AG10803 (cell line): ENCODE results near the gene TJP1.
"Not testable (repeated sequence)": the region's sequence is repeated elsewhere in the genome, so short reads cannot be mapped to it uniquely, and the experiment has no call there.

Experiments used
- DNase-seq: peaks from one replicate; pipeline ENCODE4 v3.0.0; 2010; ENCODE audit warnings: low read depth
- H3K4me3 ChIP-seq: 2 replicates; pipeline ENCODE4 v1.5.1; 2011; ENCODE audit warnings: mild to moderate bottlenecking, low read length, control low read depth
- TF ChIP-seq, protein P1 (sequence below): conservative IDR thresholded peaks from 2 replicates; pipeline ENCODE4 v1.5.1; 2011; ENCODE audit warnings: mild to moderate bottlenecking, low read length, control low read depth, inconsistent platforms

The TJP1 gene

DNA sequence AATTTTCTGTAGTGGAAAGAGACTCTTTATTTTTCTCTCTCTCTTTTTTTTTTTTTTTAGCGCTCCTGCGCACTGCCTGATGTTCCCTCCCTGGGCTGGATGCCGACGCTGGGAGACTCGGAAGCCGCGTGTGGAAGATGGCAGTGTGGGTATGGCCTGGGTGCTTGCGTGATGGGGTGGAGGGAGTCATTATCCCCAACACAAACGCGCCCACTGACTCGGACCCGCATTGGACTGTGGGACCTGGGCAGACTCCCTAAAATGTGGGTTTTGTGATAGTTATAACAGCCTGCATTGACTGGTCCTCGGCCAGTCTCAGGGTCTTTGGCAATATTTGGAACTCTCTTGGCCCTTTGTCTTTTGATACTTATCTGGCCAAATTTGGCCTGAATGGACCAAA is 157.9 kb downstream of the TJP1 start:
- H3K4me3 ChIP-seq: no peak overlapping the region
- DNase-seq: no peak
- TF ChIP-seq, protein P1, sequence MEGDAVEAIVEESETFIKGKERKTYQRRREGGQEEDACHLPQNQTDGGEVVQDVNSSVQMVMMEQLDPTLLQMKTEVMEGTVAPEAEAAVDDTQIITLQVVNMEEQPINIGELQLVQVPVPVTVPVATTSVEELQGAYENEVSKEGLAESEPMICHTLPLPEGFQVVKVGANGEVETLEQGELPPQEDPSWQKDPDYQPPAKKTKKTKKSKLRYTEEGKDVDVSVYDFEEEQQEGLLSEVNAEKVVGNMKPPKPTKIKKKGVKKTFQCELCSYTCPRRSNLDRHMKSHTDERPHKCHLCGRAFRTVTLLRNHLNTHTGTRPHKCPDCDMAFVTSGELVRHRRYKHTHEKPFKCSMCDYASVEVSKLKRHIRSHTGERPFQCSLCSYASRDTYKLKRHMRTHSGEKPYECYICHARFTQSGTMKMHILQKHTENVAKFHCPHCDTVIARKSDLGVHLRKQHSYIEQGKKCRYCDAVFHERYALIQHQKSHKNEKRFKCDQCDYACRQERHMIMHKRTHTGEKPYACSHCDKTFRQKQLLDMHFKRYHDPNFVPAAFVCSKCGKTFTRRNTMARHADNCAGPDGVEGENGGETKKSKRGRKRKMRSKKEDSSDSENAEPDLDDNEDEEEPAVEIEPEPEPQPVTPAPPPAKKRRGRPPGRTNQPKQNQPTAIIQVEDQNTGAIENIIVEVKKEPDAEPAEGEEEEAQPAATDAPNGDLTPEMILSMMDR: no peak

DNA sequence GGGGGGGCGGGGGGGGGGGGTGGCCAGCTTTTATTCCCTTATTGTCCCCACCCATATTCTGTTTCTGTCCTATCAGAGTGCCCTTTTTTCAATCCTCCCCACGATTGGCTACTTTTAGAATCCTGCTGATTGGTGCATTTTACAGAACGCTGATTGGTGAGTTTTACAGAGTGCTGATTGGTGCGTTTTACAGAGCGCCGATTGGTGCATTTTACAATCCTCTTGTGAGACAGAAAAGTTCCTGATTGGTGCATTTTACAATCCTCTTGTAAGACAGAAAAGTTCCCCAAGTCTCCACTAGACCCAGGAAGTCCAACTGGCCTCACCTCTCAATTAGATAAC is 164.8 kb downstream of the TJP1 start:
- not testable (repeated sequence) for H3K4me3 ChIP-seq, DNase-seq

DNA sequence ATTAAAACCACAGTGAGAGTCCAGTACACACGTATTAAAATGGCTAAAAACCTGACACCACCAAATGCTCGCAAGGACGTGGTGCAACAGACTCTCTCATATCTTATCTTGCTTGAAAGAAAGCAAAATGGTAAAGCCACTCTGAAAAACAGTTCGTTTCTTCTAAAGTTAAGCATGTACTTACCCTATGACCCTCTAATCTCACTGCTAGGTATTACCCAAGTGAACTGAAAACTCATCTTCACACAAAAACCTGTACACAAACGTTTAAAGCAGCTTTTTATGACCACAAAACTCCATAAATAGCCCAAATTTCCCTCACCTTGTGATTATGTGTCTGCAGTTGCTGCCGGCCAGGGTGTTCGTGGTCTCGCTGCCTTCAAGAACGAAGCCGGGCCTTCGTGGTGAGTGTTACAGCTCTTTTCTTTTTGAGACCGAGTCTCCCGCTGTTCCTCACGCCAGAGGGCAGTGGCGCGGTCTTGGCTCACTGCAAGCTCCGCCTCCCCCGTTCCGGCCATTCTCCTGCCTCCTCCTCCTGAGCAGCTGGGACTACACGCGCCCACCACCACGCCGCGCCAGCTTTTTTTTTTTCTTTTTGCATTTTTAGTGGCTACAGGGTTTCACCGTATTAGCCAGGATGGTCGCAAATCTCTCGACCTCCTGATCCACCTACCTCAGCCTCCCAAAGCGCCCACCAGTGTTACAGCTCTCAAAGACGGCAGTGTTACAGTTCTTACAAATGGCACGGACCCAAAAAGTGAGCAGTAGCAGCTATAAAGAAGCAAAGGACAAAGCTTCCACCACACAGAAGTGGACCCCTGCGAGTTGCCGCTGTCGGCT is 165.4 kb downstream of the TJP1 start:
- H3K4me3 ChIP-seq: no peak overlapping the region
- no peak for DNase-seq

DNA sequence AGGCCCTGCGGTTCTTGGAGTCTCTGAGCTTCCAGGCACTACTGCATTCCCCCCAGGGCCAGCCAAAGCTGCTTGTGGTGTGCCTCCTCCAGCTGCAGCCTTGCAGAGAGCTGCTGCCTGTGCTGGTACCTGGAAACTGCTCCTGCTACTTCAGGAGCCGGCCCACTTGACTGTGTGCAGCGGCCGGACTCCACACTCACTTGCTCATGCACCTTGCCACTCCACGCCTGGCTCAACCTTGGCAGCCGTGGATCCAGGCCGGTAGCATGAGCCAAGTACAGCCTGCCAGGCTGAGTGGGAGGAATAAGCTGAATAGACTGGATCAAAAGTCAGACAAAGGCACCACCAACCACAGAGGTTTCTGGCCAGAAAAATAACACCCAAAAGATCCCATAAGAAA is 169.7 kb downstream of the TJP1 start:
- TF ChIP-seq, protein P1: no peak
- no peak overlapping the region for H3K4me3 ChIP-seq
- DNase-seq: no peak

More for the DNA sequence above, 165.4 kb downstream of the TJP1 start:
- TF ChIP-seq, protein P1: no peak

DNA sequence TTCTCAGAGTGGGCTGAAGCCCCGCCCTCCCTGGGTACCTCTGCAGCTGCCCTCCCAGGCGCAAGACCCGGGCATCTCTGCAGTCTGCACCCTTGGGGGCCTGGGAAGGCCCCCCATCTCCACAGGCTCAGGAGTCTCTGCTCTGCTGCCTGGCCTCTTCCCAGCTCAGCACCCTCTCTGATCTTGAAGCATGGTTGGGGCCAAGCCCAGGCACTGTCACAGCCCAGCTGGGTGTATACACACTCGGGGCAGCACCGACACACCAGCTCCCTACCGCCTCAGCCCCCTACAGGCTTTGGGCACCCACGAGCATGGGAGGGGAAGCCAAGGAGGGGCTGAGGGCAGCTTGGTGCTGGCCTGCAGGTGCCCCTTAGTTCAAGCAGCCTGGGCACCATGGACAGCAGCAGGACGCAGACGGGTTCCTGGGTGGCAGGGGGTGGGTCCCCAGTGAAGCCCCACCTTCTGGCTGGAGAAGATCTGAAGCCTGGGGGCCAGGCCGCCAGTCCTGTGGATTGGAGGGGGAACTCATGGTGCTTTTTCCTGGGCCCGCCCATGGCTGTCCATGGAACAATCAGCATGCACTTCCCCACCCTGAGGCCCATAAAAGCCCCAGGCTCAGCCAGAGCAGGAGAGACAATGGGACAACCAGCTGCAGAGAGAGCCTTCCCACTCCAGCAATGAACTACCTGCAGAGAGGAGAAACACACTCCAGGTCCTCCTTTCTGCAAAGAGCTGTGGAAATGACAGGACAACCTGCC is 170.6 kb downstream of the TJP1 start:
- H3K4me3 ChIP-seq: no peak overlapping the region
- TF ChIP-seq, protein P1: no peak
- DNase-seq: no peak
